Astrocyte of the cerebellum (primary cell): ENCODE results near the gene TNNI2.

Experiments used
- DNase-seq: peaks from one replicate; pipeline ENCODE4 v3.0.0-alpha.2; 2011; ENCODE audit warnings: low read depth
- H3K4me3 ChIP-seq: 2 replicates; pipeline ENCODE4 v1.5.1; 2011; ENCODE audit warnings: mild to moderate bottlenecking, low read depth, low read length, moderate library complexity
- in situ Hi-C: cut with HindIII; loops from 2 replicates; pipeline ENCODE4 v1.10.0; 2017; ENCODE audit warnings: low sequenced_read_pairs
- TF ChIP-seq, protein P1 (sequence below): IDR thresholded peaks from 2 replicates; pipeline ENCODE4 v1.5.1; 2012; ENCODE audit warnings: low read length, low read depth, moderate library complexity, mild to moderate bottlenecking; ENCODE audit errors: missing control alignments

Gene TNNI2

DNA sequence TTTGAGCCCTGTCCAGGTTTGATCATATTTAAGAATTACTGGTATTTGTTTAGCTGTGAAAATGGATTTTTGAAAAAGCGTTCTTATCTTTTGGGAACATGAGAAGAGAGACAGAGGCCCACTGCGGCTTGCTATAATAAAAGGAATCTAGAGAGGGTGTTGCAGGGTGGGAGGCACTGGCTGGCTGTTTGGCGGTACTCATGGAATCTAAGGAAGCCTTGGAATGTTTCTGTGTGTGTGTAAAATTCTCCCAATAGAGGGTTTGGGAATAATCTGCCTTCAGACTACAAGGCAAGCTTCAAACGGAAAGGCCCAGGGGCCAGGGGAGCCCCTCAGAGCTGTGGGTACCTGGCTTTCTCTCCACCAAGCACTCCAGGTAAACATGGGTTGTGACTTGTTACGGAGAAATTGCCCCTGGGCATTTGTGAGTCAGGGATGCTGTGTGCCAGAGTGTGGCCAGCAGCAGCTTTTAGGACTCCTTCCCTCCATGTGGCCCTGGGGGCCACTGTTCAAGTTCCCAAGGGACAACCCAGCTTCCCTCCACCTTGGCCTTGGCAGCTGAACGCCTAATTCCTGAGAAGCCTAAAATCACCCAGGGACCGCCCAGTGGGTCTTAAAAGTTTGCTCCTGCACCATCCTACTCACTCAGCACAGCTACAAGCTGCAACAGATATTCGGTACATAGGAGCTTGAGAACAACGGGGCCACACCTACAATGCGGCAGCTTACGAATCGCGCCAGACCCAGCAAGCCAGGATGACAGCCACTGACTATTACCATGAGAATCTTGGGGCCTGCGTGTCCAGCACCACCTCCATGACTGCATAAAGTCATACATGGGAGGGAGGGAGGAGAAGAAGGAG lies 18.1 kb upstream of the TNNI2 start:
- no peak overlapping the region for H3K4me3 ChIP-seq
- no peak for DNase-seq
- in situ Hi-C loops, result no loop called here
- TF ChIP-seq, protein P1, sequence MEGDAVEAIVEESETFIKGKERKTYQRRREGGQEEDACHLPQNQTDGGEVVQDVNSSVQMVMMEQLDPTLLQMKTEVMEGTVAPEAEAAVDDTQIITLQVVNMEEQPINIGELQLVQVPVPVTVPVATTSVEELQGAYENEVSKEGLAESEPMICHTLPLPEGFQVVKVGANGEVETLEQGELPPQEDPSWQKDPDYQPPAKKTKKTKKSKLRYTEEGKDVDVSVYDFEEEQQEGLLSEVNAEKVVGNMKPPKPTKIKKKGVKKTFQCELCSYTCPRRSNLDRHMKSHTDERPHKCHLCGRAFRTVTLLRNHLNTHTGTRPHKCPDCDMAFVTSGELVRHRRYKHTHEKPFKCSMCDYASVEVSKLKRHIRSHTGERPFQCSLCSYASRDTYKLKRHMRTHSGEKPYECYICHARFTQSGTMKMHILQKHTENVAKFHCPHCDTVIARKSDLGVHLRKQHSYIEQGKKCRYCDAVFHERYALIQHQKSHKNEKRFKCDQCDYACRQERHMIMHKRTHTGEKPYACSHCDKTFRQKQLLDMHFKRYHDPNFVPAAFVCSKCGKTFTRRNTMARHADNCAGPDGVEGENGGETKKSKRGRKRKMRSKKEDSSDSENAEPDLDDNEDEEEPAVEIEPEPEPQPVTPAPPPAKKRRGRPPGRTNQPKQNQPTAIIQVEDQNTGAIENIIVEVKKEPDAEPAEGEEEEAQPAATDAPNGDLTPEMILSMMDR, result no peak

DNA sequence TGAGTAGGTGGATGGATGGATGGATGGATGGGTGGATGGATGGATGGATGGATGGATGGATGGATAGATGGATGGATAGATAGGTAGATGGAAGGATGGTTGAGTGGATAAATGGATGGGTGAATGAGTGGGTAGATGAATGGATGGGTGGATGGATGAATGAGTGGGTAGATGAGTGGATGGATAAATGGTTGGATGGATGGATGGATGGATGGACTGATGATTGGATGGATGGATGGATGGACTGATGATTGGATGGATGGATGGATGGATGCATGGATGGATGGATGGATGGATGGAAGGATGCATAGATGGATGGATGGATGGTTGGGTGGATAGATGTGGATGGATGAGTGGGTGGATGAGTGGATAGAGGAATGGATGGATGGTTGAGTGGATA lies 17.2 kb upstream of the TNNI2 start:
- in situ Hi-C loops, result no loop called here
- DNase-seq, result no peak
- TF ChIP-seq, protein P1, result no peak
- H3K4me3 ChIP-seq, result no peak overlapping the region

DNA sequence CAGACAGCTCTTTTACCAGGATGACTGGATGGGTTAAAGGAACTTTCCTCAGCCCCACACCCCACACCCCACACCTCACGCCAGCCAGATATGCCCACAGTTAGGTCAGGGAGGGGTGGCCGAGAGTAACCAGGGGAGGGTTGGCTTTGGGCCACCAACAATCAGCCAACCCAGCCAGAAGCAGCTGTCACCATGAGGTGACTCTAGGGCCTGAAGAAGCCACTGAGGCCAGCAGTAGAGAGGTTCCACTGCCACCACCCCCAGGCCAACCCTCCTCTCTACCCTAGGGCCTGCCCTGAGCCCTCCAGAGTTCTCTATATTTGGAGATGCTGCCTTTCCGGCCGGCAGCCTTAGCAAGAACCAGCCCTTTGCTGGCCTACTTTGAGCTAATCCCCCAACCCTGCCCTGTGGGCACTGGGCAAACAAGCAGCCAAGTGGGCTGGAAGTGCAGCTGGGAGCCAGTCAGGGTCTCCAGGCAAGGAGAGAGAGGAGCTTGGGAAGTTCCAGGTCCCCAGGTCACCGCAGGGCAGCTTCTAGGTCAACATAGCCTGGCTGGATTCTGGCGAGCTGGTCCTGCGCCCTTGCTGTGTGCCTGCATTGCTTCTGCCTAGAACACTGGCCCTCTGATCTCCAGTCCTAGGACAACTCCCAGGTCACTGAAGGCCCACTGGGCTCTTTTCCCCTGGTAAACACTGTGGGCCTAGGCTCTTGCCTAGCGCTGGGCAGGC lies 16.0 kb upstream of the TNNI2 start:
- TF ChIP-seq, protein P1, result no peak
- no peak overlapping the region for H3K4me3 ChIP-seq
- DNase-seq, result no peak
- in situ Hi-C loops, result no loop called here

DNA sequence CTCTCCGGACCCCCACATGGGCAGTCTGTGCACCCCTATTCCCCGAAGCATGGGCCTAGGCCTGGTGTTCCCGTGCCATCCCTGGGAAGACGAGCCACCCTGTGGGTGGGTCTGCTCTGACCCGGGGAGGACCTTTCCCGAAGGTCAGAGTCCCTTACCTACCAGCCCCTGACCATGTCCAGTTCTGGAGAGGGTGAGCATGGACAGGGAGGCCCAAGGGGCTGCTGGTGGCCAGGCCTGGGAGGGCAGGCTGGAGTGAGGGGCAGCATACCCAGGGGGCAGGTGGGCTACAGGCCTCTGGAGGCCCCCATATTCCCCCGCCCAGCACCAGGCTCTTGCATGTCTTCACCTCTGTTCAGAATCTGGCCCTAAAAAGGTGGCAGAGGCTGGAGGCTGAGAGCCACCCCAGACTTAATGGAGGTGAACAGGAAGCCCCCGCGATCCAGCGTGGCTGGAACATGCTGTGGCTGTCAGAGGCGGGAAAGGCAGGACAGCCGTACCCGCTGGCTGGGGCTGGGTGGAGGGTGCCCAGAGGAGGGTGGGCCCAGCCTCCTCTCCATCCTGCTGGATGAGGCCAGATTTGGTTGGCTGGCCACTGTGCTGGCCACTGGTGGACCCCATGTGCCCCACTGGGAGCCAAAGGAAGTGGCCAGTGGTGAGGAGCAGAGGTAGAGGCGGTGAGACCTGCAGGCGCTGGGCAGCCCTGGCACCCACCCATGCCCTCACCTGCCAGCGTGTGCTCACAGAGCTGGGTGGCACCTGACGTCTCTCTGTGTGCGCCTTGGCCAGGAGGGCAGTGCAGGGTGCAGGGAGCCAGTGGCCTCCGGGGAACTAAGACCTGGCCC lies 15.2 kb upstream of the TNNI2 start:
- no peak for DNase-seq
- no peak overlapping the region for H3K4me3 ChIP-seq
- in situ Hi-C loops, result no loop called here
- TF ChIP-seq, protein P1, result no peak

DNA sequence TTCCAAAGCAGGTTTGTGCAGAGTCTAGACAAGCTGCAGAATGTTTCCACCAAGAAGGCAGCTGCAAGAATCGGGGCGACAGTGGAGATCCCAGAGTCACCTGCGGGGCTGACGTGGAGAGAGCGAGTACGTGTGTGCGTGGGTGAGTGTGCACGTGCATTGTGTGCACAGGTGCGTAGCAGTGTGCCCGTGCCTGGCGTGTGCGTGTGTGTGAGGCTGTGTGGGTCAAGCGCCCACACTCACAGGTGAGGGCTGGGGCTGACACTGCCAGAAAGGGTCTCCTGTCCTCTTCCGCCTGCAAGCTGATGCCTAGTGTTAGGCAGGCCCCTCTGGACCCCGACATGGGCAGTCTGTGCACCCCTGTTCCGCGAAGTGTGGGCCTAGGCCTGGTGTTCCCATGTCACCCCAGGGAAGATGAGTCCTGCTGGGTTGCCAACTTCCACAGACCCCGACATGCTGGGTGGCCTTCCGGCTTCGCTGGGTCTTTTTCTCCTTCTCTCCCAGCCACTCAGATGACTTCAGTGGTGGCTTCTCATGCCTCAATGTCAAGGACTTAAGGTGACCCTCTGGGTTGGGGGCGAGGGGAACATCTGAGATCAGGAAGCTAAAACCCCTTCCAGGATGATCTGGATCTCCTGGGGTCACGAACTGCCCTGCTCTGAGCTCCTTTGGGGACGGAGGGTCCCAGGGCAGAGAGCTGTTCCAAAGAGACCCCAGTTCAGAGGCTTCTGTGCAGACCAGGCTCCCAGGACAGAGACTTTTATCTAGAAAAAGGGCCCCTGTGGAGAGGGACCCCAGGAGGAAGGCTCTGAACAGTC lies 14.4 kb upstream of the TNNI2 start:
- in situ Hi-C loops, result no loop called here
- no peak overlapping the region for H3K4me3 ChIP-seq
- no peak for DNase-seq
- TF ChIP-seq, protein P1, result no peak
